Measurements from ENCODE around the gene DNAJB4. TPM values are rescaled to one million over a fixed set of nuclear protein-coding genes. Genes with fewer than 3 reads are reported as not detected.

Gene DNAJB4
- total RNA-seq, 1 experiment from 2014 or later: 23.4 TPM

DNA sequence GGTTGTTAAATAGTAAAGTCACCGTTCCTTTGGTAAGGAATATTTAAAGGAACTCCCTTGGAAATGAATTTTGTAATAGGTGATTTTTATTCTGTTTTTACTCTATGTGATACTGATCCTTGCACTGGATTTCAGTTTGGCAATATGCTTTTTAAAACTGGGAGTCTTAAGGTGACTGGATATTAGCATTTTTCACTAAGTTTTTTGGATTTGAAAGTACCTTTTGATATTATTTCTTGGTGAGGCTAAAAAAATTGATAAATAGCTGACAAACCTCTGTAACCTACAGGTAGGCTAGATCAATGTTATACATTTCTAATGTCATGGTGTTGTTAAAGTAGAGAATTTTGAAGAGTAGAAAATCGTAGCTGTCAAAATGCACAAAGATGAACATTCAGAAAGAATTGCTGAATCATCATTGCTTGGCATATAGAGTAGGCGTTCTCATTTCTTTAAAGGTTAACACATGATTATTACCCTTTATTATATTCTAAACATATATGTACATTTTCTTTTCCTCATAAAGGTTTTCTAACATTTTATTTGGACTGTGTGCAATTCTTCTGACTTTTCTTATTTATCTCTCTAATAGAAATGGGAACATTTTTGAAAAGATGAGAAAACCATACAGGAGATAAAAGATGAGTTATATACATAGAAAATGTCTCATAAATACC lies 1.5 kb upstream of the DNAJB4 start (continued):
- TF ChIP-seq AR (CRISPR knock-in tag; IDR thresholded peaks at IDR 0.05) (no peak), ZNF671 (CRISPR knock-in tag; IDR thresholded peaks at IDR 0.05) (no peak), PRRX2 (CRISPR knock-in tag; IDR thresholded peaks at IDR 0.05) (no peak), E2F4 (CRISPR knock-in tag; IDR thresholded peaks at IDR 0.05; ENCODE audit: borderline replicate concordance, low read depth) (no peak), TP53 (CRISPR knock-in tag; IDR thresholded peaks at IDR 0.05) (no peak), CBFB (CRISPR knock-in tag; IDR thresholded peaks at IDR 0.05; ENCODE audit: low read depth) (no peak), TCF7 (CRISPR knock-in tag; IDR thresholded peaks at IDR 0.05; ENCODE audit: low read depth) (no peak)
- TF ChIP-seq, protein P1, sequence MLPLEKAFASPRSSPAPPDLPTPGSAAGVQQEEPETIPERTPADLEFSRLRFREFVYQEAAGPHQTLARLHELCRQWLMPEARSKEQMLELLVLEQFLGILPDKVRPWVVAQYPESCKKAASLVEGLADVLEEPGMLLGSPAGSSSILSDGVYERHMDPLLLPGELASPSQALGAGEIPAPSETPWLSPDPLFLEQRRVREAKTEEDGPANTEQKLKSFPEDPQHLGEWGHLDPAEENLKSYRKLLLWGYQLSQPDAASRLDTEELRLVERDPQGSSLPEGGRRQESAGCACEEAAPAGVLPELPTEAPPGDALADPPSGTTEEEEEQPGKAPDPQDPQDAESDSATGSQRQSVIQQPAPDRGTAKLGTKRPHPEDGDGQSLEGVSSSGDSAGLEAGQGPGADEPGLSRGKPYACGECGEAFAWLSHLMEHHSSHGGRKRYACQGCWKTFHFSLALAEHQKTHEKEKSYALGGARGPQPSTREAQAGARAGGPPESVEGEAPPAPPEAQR (CRISPR knock-in tag; IDR thresholded peaks at IDR 0.05): no peak

DNA sequence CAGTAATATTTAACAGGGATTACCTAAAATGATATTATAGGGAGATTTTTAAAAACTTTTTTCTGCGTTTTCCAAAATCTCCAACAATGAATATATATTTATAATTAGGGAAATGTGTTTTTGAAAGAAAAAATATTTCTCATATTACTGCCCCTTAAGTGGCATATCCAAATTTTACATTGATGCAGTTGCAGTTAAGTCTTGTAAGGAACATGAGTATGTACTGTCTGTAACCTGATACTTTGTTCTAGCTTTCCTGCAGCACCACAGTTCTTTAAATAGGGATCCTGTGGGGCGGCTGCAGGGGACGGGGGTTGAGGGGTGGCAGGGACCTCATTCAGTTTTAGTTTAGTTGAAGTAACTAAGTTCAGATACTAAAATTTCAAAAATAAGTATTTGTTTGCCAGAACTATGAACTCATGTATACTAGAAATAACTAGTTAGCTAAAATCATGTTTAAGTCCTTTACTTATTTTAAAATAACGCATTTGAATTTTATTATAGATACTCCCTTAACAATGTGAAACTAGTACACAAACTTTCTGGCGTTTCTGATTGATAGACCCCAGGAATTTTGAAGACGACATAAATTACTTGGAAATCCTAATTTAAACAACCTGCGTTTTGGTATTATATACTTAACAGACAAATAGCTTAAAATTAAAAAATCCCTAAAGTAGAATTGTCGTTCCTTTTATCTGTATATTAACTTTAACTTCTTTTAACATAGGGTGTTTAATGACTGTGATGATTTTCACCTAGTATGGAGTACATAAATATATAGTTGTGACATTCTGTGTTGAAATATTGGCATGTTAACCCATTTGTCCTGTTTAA lies 639 bp upstream of the DNAJB4 start:
- H3K9me3 Mint-ChIP-seq: no peaks in the 10 kb centered on the region
- H3K36me3 Mint-ChIP-seq: no peaks in the 10 kb centered on the region
- POLR2A ChIA-PET: interaction anchor here (0.7 to 1.7 kb wide), 3 partner anchors 25 to 93 kb away, joined by 3 to 15 read pairs (median 3); partner anchors contain the start of gene FUBP1
- CTCF ChIA-PET: interaction anchor here (0.5 to 2.1 kb wide), 3 partner anchors 25 to 110 kb away, joined by 3 to 14 read pairs (median 3); partner anchors contain the start of gene FUBP1
- ATAC-seq (peak; percentile 92), DNase-seq (ENCODE audit: low spot score) (peak; percentile 45)
- peak overlapping the region; percentile 70 for H3K4me3 Mint-ChIP-seq
- H3K27ac Mint-ChIP-seq: peak overlapping the region; percentile 96
- peaks cover 40% of the 10 kb centered on the region for H3K4me1 Mint-ChIP-seq
- H3K27me3 Mint-ChIP-seq (ENCODE audit: low read depth): no peaks in the 10 kb centered on the region
- TF ChIP-seq, protein P2, sequence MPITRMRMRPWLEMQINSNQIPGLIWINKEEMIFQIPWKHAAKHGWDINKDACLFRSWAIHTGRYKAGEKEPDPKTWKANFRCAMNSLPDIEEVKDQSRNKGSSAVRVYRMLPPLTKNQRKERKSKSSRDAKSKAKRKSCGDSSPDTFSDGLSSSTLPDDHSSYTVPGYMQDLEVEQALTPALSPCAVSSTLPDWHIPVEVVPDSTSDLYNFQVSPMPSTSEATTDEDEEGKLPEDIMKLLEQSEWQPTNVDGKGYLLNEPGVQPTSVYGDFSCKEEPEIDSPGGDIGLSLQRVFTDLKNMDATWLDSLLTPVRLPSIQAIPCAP (CRISPR knock-in tag; IDR thresholded peaks at IDR 0.05): no peak
- no peak for TF ChIP-seq ZNF121 (CRISPR knock-in tag; IDR thresholded peaks at IDR 0.05)
- TF ChIP-seq SMAD3 (CRISPR knock-in tag; IDR thresholded peaks at IDR 0.05; ENCODE audit: borderline replicate concordance): no peak
- TF ChIP-seq ZNF232 (CRISPR knock-in tag; IDR thresholded peaks at IDR 0.05): no peak
- TF ChIP-seq E2F4 (CRISPR knock-in tag; IDR thresholded peaks at IDR 0.05; ENCODE audit: borderline replicate concordance, low read depth): no peak
- no peak for TF ChIP-seq MYBL2 (CRISPR knock-in tag; IDR thresholded peaks at IDR 0.05)
- TF ChIP-seq HMGA2 (CRISPR knock-in tag; IDR thresholded peaks at IDR 0.05): no peak
- TF ChIP-seq NR3C1 (CRISPR knock-in tag; conservative IDR thresholded peaks at IDR 0.05; ENCODE audit: low read depth): no peak
- no peak for TF ChIP-seq CREB1 (CRISPR knock-in tag; IDR thresholded peaks at IDR 0.05)
- no peak for TF ChIP-seq GRHL2 (CRISPR knock-in tag; IDR thresholded peaks at IDR 0.05; ENCODE audit: insufficient replicate concordance, severe bottlenecking)
- TF ChIP-seq ZNF317 (CRISPR knock-in tag; IDR thresholded peaks at IDR 0.05; ENCODE audit: borderline replicate concordance, low read depth): no peak
- TF ChIP-seq, protein P3, sequence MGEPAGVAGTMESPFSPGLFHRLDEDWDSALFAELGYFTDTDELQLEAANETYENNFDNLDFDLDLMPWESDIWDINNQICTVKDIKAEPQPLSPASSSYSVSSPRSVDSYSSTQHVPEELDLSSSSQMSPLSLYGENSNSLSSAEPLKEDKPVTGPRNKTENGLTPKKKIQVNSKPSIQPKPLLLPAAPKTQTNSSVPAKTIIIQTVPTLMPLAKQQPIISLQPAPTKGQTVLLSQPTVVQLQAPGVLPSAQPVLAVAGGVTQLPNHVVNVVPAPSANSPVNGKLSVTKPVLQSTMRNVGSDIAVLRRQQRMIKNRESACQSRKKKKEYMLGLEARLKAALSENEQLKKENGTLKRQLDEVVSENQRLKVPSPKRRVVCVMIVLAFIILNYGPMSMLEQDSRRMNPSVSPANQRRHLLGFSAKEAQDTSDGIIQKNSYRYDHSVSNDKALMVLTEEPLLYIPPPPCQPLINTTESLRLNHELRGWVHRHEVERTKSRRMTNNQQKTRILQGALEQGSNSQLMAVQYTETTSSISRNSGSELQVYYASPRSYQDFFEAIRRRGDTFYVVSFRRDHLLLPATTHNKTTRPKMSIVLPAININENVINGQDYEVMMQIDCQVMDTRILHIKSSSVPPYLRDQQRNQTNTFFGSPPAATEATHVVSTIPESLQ (CRISPR knock-in tag; IDR thresholded peaks at IDR 0.05): no peak
- TF ChIP-seq, protein P4, sequence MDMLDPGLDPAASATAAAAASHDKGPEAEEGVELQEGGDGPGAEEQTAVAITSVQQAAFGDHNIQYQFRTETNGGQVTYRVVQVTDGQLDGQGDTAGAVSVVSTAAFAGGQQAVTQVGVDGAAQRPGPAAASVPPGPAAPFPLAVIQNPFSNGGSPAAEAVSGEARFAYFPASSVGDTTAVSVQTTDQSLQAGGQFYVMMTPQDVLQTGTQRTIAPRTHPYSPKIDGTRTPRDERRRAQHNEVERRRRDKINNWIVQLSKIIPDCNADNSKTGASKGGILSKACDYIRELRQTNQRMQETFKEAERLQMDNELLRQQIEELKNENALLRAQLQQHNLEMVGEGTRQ (CRISPR knock-in tag; IDR thresholded peaks at IDR 0.05): no peak
- TF ChIP-seq MXD4 (CRISPR knock-in tag; IDR thresholded peaks at IDR 0.05; ENCODE audit: borderline replicate concordance): no peak
- no peak for TF ChIP-seq TCF7 (CRISPR knock-in tag; IDR thresholded peaks at IDR 0.05; ENCODE audit: low read depth)
- TF ChIP-seq ELF4 (CRISPR knock-in tag; IDR thresholded peaks at IDR 0.05; ENCODE audit: low read depth): no peak
- TF ChIP-seq ETV6 (CRISPR knock-in tag; IDR thresholded peaks at IDR 0.05): no peak
- no peak for TF ChIP-seq TEAD1 (CRISPR knock-in tag; IDR thresholded peaks at IDR 0.05)
